K562 (cell line): ENCODE measurements around the gene WDR83. TPM values are rescaled to one million over a fixed set of nuclear protein-coding genes. Genes with fewer than 3 reads are reported as not detected.

Experiments used
- BACH1 ChIP-seq: fragments of 200-800 bp; sonication (Bioruptor generic); IDR thresholded peaks from 2 replicates; pipeline ENCODE4 v1.6.1; 2016; ENCODE audit warnings: missing genetic modification characterization, missing compliant biosample characterization
- CC2D1A ChIP-seq: fragments of 450-650 bp; IDR thresholded peaks from 2 replicates; pipeline ENCODE4 v1.6.1; 2017; ENCODE audit warnings: mild to moderate bottlenecking
- EP400 ChIP-seq: fragments of 450-650 bp; IDR thresholded peaks from 2 replicates; pipeline ENCODE4 v1.6.1; 2017; ENCODE audit warnings: antibody characterized with exemption, mild to moderate bottlenecking, moderate library complexity
- GABPB1 ChIP-seq: sonication (generic); formaldehyde crosslinking; IDR thresholded peaks from 2 replicates; pipeline ENCODE4 v1.8.0; 2022; ENCODE audit warnings: mild to moderate bottlenecking, missing genetic modification reagents
- HMG20B ChIP-seq: fragments of 250-450 bp; sonication (Bioruptor Pico); IDR thresholded peaks from 2 replicates; pipeline ENCODE4 v1.5.0; 2021; ENCODE audit warnings: mild to moderate bottlenecking
- MEF2D ChIP-seq: conservative IDR thresholded peaks from 2 replicates; pipeline ENCODE4 v1.6.1; 2016; ENCODE audit warnings: low read depth, missing genetic modification characterization, missing compliant biosample characterization
- MYC ChIP-seq, 2 experiments: fragments of 250-450 bp in 1 of 2; sonication (Bioruptor Pico) in 1 of 2; IDR thresholded peaks; 2 replicates each; pipeline versions ENCODE4 v1.5.1 to v1.6.1; 2012 to 2021; ENCODE audit warnings: low read depth in 2 of 2, borderline replicate concordance in 1 of 2, improper control_type of control experiment in 1 of 2, low read length in 1 of 2, mild to moderate bottlenecking in 1 of 2, moderate library complexity in 1 of 2
- NFRKB ChIP-seq: fragments of 450-650 bp; IDR thresholded peaks from 2 replicates; pipeline ENCODE4 v1.6.1; 2016; ENCODE audit warnings: low read depth
- NRF1 ChIP-seq, 2 experiments: fragments of 450-650 bp; IDR thresholded peaks in 1 of 2; conservative IDR thresholded peaks in 1 of 2; 2 replicates each; pipeline ENCODE4 v1.6.1; 2014; ENCODE audit warnings: mild to moderate bottlenecking in 2 of 2
- PHF8 ChIP-seq: fragments of 200-600 bp; sonication (generic); IDR thresholded peaks from 2 replicates; pipeline ENCODE4 v1.6.1; 2012; ENCODE audit warnings: mixed run types, mild to moderate bottlenecking, inconsistent platforms, low read length, moderate library complexity, borderline replicate concordance
- PML ChIP-seq: IDR thresholded peaks from 2 replicates; pipeline ENCODE4 v1.6.1; 2012; ENCODE audit warnings: low read length, inconsistent platforms
- POLR2AphosphoS5 ChIP-seq: IDR thresholded peaks from 2 replicates; pipeline ENCODE4 v1.6.1; 2011; ENCODE audit warnings: mild to moderate bottlenecking, low read depth, low read length, moderate library complexity; ENCODE audit not compliant: control insufficient read depth, insufficient read depth
- RNF219 ChIP-seq: fragments of 250-450 bp; sonication (Bioruptor Pico); IDR thresholded peaks from 2 replicates; pipeline ENCODE4 v1.5.0; 2022; ENCODE audit warnings: mild to moderate bottlenecking
- SMARCB1 ChIP-seq: IDR thresholded peaks from 2 replicates; pipeline ENCODE4 v1.6.1; 2011; ENCODE audit warnings: improper control_type of control experiment, low read depth; ENCODE audit not compliant: insufficient read length
- TOE1 ChIP-seq, 2 experiments: fragments of 450-650 bp in 1 of 2; sonication (generic) in 1 of 2; formaldehyde crosslinking in 1 of 2; IDR thresholded peaks; 2 replicates each; pipeline versions ENCODE4 v1.7.1 to v1.8.0; 2016 to 2022; ENCODE audit warnings: borderline replicate concordance in 2 of 2, mild to moderate bottlenecking in 2 of 2, antibody characterized with exemption in 1 of 2, inconsistent platforms in 1 of 2, low read depth in 1 of 2, missing genetic modification reagents in 1 of 2, moderate library complexity in 1 of 2
- polyA plus RNA-seq, 8 experiments: library from polyadenylated mRNA; depleted of rRNA in 4 of 8; stranded (reverse) in 5 of 8; unstranded in 3 of 8; fragments of >200 nt; fragmentation: Nextera tagmentation in 2 of 8; fragmentation: Illumina TruSeq in 1 of 8; extraction: Ambion mirVana in 2 of 8; extraction: Trizol in 1 of 8; gene quantifications; 2 replicates each; pipeline versions ENCODE4 v1.2.1 to v1.2.3, GENCODE V29; 2011 to 2014; ENCODE audit warnings: inconsistent platforms in 1 of 8, missing spikeins in 1 of 8
- total RNA-seq, 7 experiments: library from RNA; depleted of rRNA in 6 of 7; stranded (reverse); fragments of >200 nt in 6 of 7; fragmentation: Illumina TruSeq in 2 of 7; extraction: Trizol in 2 of 7; gene quantifications; 2 replicates each; pipeline versions ENCODE4 v1.2.1 to v1.2.3, GENCODE V29; 2011 to 2021; ENCODE audit warnings: low replicate concordance in 1 of 7
- TF ChIP-seq, protein P1 (sequence below): sonication (generic); formaldehyde crosslinking; IDR thresholded peaks from 2 replicates; pipeline ENCODE4 v1.5.0; 2020; ENCODE audit warnings: missing genetic modification reagents

Gene WDR83
- total and polyA plus RNA-seq, 9 of the 15 experiments (the other 6 are each of a cell fraction or from before 2014, with no cell fraction given) = 0.52 to 21.3 (median 4.2) TPM

DNA sequence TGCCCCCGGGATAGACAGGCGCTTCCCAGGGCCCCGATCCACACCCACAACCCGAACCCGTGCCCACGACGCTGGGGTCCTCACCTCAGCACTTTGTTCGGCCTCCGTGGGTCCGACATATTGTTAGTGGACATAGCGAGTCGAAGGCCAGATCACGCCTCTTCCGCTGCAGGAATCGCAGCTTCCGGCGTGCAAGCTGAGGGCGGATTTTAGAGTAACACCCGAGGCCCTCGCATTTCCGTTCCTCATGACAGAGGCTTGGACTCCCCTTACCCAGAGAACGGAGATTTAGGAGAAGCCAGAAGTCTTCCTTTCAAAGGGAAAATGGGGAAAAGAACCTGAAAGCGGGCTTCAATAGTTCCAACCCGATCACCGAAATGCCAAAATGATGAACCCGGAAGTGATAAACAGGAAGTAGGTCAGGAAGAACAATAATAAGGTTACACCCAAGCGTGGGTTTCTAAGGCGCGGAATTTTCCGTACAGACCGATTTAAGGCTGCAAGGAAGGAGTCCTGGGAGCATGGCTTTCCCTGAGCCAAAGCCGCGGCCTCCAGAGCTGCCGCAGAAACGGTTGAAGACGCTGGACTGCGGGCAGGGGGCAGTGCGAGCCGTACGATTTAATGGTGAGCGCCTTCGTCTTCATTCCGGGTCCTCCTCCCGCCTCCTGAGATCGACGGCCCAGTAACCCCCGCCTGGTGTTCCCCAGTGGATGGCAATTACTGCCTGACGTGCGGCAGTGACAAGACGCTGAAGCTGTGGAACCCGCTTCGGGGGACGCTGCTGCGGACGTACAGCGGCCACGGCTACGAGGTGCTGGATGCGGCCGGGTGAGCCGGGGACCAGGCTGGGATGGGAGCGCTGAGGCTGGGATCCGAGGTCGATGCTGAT lies 2.9 kb downstream of the WDR83 start (continued):
- TF ChIP-seq MYC (IDR thresholded peaks at IDR 0.05; ENCODE audit: low read depth, low read length) (peak; percentile 68; the same call in 1 of the 2 replicates), MYC (CRISPR knock-in tag; IDR thresholded peaks at IDR 0.05; ENCODE audit: borderline replicate concordance, low read depth) (no peak; the same call in 1 of the 2 replicates), POLR2AphosphoS5 (peak; percentile 21; the same call in 1 of the 2 replicates), CC2D1A (peak; percentile 48; the same call in 1 of the 2 replicates), TOE1 (IDR thresholded peaks at IDR 0.05; ENCODE audit: borderline replicate concordance) (peak; percentile 81; the same call in 1 of the 2 replicates), TOE1 (CRISPR knock-in tag; IDR thresholded peaks at IDR 0.05; ENCODE audit: borderline replicate concordance, low read depth) (no peak), PML (peak; percentile 11; the same call in 1 of the 2 replicates), PHF8 (peak; percentile 89; the same call in 1 of the 2 replicates), MEF2D (0 out of 2 replicates have a peak, but pooled peaks have one; percentile 54), BACH1 (tag) (0 out of 2 replicates have a peak, but pooled peaks have one; percentile 37), EP400 (peak; percentile 93), HMG20B (CRISPR knock-in tag) (no peak), NRF1 (conservative IDR thresholded peaks at IDR 0.05 in 1 of 2, IDR thresholded peaks at IDR 0.05 in 1 of 2) (no peak), SMARCB1 (no peak), GABPB1 (CRISPR knock-in tag) (peak; percentile 100), NFRKB (peak; percentile 96), RNF219 (CRISPR knock-in tag) (0 out of 2 replicates have a peak, but pooled peaks have one; percentile 6)
- TF ChIP-seq, protein P1, sequence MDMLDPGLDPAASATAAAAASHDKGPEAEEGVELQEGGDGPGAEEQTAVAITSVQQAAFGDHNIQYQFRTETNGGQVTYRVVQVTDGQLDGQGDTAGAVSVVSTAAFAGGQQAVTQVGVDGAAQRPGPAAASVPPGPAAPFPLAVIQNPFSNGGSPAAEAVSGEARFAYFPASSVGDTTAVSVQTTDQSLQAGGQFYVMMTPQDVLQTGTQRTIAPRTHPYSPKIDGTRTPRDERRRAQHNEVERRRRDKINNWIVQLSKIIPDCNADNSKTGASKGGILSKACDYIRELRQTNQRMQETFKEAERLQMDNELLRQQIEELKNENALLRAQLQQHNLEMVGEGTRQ = no peak
